GM18909 (cell line): ENCODE measurements around the gene KCNH2.

Source experiments
- ATAC-seq: cut with Tn5 transposase; IDR thresholded peaks from one replicate; pipeline ENCODE4 v1.9.1; 2021; ENCODE audit warnings: mild to moderate bottlenecking; ENCODE audit not compliant: unreplicated experiment, poor library complexity

The KCNH2 gene

DNA sequence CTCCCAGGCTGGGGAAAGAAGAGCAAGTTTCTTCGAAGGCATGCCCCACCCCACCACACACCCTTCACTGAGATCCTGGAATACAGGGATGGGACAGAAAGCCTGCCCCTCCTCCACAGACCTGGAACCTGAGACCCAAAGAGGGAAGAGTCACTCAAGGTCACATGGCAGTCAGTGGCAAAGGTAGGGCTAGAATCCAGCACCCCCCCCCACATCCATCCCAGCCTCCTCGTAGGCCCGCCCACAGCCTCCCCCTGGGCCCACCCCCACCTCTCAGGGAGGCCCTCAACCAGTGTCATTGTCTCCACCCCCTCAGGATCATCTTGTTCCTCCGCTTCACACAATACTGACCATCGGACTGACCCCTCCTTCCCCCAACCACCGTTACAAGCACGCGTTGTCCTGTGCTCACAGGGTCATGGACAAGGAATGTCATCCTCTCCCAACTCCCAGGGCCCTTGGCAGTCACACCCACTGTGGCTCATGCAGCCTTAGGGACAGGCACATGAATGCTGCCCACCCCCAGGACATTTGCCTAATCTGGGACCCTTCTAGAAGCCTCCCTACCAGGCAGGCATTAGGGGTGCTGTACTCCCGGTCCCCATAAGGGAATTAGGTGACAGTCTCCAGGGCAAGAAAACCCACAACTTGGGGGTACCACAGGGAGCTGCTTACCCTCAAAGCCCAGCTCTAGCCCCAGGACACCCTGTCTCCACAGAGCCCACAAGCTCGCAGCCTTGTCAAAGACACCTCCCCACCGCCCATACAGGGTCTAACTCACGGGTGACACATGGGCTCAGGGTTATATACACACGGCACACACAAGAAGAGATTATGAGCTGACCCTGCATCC, 1.4 kb downstream of the KCNH2 start:
- no peak for ATAC-seq

DNA sequence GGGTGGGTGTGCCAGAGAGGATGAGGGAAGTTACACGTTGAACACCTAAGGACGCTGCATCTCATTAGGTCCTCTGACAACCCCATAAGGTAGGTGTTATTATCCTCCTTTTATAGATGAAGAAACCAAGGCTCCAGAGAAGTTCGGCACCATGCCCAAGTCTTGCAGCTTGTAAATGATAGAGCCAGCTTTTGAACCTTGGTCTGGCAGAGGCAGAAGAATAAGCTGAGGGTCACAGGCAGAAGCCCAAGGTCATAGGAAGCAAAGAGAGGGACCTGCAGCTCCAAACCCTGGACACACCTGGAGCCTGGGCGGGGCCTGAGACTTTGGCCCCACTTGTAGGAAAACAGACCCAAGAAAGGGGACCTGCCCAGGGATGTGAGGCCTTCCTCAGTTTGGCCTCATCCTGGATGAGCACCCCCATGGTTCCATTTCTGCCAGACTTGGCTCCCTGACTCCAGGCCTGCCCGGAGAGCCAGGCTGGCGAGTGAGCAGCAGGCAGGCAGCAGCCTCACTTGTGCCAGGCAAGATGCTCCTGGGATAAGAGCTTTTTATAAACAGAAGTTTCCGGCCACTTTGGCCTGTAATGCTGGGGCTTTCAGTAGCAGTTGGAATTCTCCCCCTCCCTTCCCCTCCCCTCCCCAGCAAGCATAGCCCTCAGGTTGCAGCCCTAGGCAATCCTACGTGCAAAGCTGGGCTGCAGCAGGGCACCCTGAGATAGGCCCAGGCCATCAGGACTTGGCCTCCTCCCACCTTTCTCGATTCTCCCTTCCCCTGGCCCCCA, 2.4 kb downstream of the KCNH2 start:
- no peak for ATAC-seq

GRCh38 chr7:150974468-150975391, 3.4 kb downstream of the KCNH2 start:
- ATAC-seq, result peak; percentile 59

DNA sequence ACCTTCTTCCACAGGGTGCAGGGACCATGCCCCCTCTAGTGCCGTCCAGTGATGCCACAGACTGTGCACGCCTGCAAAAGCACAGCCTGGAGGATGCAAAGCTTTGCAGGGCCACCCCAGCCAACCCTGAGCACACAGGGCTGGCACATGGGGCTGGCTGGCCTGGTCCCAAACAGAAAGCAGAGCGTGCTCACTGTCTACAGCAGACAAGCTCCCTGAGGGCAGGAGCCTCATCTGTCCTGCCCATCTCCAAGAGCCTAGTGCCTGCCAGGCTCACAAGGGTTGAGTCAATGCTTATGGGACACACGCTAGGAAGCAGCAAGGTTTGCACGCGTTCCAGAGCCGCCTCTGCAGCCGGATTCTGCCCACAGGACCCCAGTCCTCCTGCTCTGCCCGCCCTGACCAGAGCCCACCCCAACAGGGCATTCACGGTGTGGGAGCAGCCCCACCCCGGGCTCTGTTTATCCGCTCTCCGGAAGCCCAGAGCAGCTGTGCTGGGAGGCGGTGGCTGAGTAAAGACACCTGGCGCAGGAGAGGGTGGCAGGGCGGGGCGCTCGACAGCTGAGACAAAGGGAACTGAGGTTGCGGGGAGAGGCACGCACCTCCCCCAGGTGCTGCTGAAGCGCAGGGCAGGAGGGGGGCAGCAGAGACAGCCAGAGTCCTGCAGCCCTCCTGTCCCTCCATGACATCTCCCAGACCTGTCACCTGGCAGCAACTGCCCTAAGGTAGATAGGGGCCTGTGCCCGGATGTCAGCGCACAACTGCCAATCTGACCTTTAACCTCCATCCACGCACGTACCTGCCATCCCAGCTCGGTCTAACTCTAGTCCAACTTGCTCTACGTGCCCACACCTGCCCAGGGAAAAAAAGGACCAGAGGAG, 4.3 kb downstream of the KCNH2 start:
- ATAC-seq, result peak; percentile 3

DNA sequence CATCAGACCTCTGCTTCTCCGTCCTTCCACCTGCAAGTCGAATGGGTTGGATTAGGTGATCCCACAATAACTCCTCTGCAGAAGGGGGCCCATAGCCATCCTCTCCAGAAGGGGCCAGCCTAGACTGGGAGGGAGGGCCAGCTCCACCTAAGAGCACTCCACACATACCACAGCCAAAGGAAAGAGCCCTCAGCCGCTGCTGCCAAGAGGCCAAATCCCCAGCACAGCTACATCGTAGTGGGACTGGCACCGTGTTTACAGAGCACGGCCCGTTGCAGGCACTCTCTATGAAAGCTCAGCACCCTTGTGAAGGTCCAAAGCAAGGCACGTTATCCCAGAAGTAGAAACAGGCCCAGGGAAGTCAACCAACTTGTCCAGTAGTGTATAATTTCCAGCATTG, 5.4 kb downstream of the KCNH2 start:
- no peak for ATAC-seq

DNA sequence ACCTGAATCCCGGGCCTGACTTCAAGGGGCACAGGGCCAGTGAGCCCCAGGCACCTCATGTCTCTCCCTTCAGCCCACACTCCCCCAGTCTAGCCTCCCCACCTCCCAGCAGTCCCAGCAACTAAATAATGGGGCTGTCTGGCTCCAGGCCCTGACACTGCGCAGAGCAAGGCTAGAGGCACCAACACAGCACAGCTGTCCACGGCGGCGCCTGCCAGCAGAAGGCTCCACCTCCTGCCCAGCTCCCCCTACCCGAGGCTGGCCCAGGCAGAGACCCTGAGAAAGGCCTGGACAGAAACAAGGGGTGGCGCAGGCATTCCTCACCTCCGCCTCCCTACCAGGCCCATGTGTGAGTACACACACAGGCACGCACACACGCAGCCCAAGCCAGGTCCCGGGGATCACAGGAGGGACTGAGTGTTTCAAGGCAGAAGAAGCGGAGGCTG, 6.1 kb downstream of the KCNH2 start:
- ATAC-seq, result no peak

DNA sequence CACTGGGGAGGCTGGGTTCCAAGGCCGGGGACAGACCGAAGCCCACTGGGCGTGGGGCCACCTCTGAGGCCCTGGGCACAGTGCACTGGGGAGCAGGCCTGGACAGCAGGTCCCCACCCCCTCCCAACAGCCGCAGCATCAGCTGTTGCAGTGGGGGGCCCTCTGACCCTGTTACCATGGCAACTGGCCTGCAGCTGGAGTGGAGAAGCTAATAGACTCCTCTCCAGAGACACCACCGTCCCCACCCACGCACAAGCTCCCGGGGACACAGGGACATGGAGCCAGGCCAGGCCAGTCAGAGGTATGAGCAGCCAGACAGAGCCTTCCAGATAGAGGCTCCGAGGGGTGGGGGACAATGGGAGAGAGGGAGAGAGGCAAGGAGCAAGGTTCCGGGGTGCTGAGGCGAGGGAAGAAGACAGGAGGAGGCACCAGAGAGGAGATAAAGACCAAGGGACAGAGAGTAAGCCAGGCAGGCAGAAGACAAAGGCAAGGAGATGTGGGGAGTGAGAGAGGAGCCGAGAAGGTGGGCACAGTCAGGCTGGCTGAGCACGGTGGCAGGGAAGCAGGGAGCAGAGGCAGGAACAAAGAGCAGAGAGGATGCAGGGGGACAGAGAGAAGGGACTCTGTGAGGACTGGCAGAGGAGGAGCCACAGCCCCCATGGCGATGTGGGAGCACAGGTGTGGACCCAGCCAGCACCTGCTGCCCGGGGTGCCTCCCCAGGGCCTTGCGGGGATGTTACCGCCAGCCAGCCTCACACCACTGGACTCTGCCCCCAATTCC, 6.7 kb downstream of the KCNH2 start:
- ATAC-seq, result no peak

DNA sequence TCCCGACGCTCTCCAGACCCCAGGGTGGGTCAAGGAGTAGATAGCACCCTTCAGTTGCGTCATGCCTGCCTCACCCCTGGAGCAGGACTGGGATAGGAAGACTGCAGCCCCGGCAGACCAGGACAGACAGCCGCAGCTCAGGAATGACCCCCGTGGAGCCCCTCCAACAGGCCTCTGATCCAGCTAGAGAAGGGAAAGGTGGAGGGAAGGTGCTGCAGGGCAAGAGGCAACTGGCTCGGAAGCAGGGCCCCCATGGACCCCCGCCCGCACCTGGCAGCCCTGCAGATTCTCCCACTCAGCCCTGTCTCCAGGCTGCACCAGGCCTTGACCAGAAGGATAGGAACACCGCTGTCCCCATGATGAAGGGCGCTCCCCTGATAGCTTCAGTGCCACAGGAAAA, 7.7 kb downstream of the KCNH2 start:
- no peak for ATAC-seq

GRCh38 chr7:150969475-150969874, 8.6 kb downstream of the KCNH2 start:
- ATAC-seq, result no peak

- no peak for ATAC-seq
Measured at GRCh38 chr7:150968734-150969372, 9.3 kb downstream of the KCNH2 start.

- ATAC-seq, result no peak
Measured at GRCh38 chr7:150968056-150968733, 9.9 kb downstream of the KCNH2 start.

DNA sequence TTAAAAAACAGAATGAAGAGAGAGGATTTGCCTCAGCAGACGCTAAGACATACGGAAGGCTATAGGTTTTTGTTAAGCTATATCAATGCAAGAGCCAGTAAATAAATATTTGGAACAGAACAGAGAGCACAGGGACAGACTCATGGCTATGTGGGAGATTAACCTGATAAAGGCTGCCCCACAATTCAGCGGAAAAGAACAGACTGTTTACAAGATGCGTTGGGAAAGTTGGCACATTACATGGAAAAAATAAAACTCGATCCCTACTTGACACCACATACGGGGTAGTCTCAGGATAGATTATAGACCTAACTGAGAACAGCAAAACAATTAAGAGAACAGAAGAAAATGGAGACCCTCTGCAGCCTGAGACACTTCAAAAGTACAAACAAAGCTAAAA, 10.8 kb downstream of the KCNH2 start:
- no peak for ATAC-seq

- no peak for ATAC-seq
Measured at GRCh38 chr7:150966002-150966401, 12.1 kb downstream of the KCNH2 start.

DNA sequence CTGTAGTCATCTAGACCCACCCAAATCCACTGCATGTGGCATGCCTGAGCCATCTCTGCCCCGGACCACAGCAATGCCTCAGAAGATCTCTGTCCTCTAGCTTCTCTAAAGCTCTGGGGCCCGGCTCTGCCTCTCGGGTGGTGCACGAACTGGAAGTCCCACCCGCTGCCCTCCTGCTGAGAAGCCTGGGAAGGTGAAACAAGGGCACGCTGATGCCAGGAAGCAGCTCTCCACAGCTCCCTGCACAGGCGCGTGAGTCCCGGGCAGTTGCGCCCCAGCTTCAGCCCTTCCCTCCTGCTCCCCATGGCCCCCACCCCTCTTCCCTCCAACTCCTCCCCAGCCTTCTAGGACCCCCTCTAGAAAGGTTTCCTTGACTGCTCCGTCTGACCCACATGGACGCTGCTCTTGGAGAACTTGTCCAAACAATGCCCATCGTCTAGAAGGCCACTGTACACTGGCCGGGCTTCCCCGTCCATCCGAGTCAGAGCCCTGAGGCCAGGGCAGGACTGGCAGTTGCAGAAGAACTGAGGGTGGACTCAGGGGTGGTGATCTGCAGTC, 12.8 kb downstream of the KCNH2 start:
- no peak for ATAC-seq

- ATAC-seq, result no peak
Measured at GRCh38 chr7:150964593-150965111, 13.5 kb downstream of the KCNH2 start.

- ATAC-seq, result no peak
Measured at GRCh38 chr7:150963707-150964559, 14.2 kb downstream of the KCNH2 start.
